ENCODE data around the gene ZNF804B.

GRCh38 chr7:88735920-88736319, 23.6 kb upstream of the ZNF804B start:
- TF ChIP-seq CTCF (IDR thresholded peaks at IDR 0.05; ENCODE audit: insufficient read depth, low read length) (no peak), REST (IDR thresholded peaks at IDR 0.05; ENCODE audit: insufficient replicate concordance, low read depth) (no peak), POLR2AphosphoS5 (IDR thresholded peaks at IDR 0.05; ENCODE audit: low read depth) (no peak), GABPA (IDR thresholded peaks at IDR 0.05; ENCODE audit: low read depth) (no peak), SPI1 (IDR thresholded peaks at IDR 0.05; ENCODE audit: borderline replicate concordance, low read depth) (no peak)
